SU-DHL-6 (cell line): ENCODE results near the gene RYK.

Source experiments
- CTCF ChIP-seq: fragments of 200-600 bp; sonication (generic); IDR thresholded peaks from one replicate; pipeline ENCODE4 v1.5.1; 2017; ENCODE audit warnings: antibody characterized with exemption, mild to moderate bottlenecking, low read length, moderate library complexity; ENCODE audit not compliant: insufficient read depth, poor library complexity, severe bottlenecking
- EZH2phosphoT487 ChIP-seq: fragments of 200-600 bp; sonication (generic), shearing (Covaris generic); conservative IDR thresholded peaks from 2 replicates; pipeline ENCODE4 v1.6.1; 2018; ENCODE audit warnings: mild to moderate bottlenecking, antibody characterized with exemption, low read length, moderate library complexity, mixed read lengths

- TF ChIP-seq EZH2phosphoT487 (no peak), CTCF (peak; percentile 96)
These were observed 37.5 kb downstream of the RYK start for GRCh38 chr3:134212967-134213665.
